ENCODE measurements around the gene RPA3.

GRCh38 chr7:7756577-7756976 is 38.2 kb upstream of the RPA3 start:
- TF ChIP-seq CTCF (IDR thresholded peaks at IDR 0.05) (no peak), POLR2A (IDR thresholded peaks at IDR 0.05) (no peak)

Data from uterus (tissue), 2 donors.